GM18858 (cell line): ENCODE measurements around the gene MRC2.
"Not testable (repeated sequence)": the region's sequence is repeated elsewhere in the genome, so short reads cannot be mapped to it uniquely, and the experiment has no call there.

Experiments
- ATAC-seq: cut with Tn5 transposase; IDR thresholded peaks from one replicate; pipeline ENCODE4 v1.9.1; 2021; ENCODE audit not compliant: unreplicated experiment

Gene MRC2

GRCh38 chr17:62676231-62676943 lies 48.9 kb downstream of the MRC2 start:
- ATAC-seq = no peak

DNA sequence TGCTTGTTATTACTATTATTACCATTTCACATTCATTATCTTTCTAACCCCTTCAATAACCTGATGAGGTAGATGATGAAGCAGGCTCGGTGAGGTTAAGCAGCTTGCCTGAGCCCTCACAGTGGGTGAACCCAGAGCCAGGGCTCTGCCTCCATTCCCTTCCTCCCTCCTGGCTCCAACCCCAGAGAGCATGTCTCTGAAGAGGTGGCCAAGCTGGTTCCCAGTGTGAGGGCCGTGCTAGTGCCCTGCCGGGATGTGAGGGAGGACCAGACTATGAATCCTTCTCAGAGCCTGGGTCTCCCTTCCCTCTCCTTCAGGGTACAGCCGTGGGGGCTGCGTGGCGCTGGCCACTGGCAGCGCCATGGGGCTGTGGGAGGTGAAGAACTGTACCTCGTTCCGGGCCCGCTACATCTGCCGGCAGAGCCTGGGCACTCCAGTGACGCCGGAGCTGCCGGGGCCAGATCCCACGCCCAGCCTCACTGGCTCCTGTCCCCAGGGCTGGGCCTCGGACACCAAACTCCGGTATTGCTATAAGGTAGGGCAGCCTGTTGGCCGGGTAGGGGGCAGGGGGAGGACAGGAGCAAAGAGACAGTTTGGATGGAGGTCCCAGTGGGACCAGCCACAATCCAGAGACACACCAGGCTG lies 49.6 kb downstream of the MRC2 start:
- ATAC-seq = no peak

GRCh38 chr17:62678214-62678919 lies 50.9 kb downstream of the MRC2 start:
- no peak for ATAC-seq

DNA sequence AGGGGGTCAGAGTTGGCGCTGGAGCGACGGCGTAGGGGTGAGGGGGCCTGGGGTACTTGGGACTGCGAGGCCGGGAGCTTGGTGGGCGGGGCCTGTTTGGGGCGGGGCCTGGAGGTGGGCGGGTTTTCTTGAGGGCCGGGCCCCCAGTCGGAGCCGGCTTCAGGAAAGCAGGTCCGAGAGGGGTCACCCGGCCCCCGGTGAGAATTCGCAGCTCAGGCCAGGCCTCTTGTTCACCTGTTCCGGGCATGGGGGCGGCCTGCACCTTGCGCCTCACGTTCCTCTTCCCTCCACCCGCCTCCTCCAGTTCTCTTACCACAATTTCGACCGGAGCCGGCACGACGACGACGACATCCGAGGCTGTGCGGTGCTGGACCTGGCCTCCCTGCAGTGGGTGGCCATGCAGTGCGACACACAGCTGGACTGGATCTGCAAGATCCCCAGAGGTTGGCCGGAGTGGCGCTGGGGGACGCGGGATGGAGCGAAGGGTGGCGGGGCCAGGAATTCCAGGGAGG lies 52.5 kb downstream of the MRC2 start:
- no peak for ATAC-seq

GRCh38 chr17:62680541-62681052 lies 53.1 kb downstream of the MRC2 start:
- ATAC-seq = no peak

- no peak for ATAC-seq
These were observed 53.8 kb downstream of the MRC2 start for GRCh38 chr17:62681061-62681938.

DNA sequence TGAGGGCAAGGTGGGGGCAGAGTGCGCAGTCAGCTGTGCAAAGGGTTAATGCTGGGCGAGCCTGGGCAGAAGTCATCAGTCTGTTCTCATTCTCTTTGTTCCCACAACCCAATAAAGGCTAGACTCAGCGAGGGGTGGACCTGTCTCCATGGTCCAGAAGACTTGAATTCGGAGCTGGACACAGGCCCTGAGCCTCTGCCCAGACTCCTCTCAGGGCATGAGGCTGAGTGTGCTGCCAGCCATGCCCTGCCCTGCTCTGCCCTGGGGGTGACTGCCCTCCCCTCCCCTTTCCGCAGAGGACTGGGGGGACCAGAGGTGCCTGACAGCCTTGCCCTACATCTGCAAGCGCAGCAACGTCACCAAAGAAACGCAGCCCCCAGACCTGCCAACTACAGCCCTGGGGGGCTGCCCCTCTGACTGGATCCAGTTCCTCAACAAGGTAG lies 54.5 kb downstream of the MRC2 start:
- ATAC-seq = no peak

- ATAC-seq = no peak
These were observed 56.7 kb downstream of the MRC2 start for GRCh38 chr17:62684179-62684578.

DNA sequence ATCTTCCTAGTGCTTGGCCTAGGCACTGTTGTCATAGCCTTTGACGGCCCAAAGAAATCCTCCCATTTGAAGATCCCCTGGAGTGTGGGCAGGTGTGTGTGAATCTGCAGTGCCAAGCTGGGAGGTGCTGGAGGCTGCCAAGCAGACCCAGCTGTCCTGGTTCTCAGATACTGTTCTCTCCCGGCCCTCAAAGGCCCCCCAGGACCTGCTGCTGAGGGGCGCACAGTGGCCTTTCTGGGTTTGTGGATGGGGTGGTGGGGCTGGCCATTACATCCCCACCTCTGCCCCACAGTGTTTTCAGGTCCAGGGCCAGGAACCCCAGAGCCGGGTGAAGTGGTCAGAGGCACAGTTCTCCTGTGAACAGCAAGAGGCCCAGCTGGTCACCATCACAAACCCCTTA lies 60.5 kb downstream of the MRC2 start:
- ATAC-seq = no peak

- no peak for ATAC-seq
These were observed 61.1 kb downstream of the MRC2 start for GRCh38 chr17:62688398-62689160.

DNA sequence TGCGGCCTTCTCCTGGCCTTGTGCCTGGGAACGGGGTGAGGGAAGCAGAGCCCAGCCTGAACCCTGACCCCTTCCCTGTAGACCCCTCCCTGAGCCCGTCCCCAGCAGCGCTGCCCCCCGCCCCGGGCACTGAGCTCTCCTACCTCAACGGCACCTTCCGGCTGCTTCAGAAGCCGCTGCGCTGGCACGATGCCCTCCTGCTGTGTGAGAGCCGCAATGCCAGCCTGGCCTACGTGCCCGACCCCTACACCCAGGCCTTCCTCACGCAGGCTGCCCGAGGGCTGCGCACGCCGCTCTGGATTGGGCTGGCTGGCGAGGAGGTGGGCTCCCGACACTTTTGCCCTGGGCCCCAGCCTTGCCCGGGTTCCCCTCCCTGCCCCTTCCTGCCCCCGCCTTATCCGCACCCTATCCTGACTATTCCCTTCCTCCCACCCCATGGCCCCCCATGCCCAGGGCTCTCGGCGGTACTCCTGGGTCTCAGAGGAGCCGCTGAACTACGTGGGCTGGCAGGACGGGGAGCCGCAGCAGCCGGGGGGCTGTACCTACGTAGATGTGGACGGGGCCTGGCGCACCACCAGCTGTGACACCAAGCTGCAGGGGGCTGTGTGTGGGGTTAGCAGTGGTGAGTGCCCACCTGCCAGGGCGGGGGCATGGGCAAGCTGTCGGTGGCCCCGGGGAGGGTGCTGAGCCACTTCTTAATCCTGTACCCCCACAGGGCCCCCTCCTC lies 62.1 kb downstream of the MRC2 start:
- no peak for ATAC-seq

GRCh38 chr17:62690168-62690897 lies 62.9 kb downstream of the MRC2 start:
- no peak for ATAC-seq

DNA sequence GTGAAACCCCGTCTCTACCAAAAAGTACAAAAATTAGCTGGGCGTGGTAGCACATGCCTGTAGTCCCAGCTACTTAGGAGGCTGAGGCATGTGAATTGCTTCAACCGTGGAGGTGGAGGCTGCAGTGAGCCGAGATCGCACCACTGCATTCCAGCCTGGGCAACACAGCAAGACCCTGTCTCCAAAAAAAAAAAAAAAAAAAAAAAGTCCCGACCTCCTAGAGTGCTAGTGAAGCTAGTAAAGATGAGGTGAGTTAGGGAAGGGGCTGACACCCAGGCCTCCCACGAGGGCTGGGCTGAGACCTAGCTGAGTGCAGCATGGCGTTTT lies 64.1 kb downstream of the MRC2 start:
- ATAC-seq = not testable (repeated sequence)

DNA sequence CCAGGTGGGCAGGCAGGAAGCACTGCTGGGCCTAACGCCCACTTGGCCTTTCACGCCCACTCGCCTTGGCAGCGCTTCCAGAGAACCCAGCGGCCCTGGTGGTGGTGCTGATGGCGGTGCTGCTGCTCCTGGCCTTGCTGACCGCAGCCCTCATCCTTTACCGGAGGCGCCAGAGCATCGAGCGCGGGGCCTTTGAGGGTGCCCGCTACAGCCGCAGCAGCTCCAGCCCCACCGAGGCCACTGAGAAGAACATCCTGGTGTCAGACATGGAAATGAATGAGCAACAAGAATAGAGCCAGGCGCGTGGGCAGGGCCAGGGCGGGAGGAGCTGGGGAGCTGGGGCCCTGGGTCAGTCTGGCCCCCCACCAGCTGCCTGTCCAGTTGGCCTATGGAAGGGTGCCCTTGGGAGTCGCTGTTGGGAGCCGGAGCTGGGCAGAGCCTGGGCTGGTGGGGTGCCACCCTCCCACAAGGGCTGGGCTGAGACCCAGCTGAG lies 64.7 kb downstream of the MRC2 start:
- no peak for ATAC-seq

DNA sequence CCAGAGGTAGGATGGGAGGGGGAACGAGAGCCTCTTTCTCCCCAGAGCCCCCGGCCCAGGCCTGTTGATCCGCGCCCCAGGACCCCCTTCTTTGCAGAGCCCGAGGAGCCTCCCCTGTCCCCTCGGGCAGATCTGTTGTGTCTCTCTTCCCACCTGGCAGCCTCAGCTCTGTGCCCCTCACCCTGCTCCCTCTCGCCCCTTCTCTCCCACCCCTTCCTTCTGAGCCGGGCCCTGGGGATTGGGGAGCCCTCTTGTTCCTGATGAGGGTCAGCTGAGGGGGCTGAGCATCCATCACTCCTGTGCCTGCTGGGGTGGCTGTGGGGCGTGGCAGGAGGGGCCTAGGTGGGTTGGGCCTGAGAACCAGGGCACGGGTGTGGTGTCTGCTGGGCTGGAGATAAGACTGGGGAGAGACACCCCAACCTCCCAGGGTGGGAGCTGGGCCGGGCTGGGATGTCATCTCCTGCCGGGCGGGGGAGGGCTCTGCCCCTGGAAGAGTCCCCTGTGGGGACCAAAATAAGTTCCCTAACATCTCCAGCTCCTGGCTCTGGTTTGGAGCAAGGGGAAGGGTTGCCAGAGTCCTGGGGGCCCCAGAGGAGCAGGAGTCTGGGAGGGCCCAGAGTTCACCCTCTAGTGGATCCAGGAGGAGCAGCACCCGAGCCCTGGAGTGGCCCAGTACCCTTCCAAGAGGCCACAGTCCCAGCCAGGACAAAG lies 65.4 kb downstream of the MRC2 start:
- ATAC-seq = no peak

GRCh38 chr17:62693616-62694409 lies 66.3 kb downstream of the MRC2 start:
- ATAC-seq = no peak

DNA sequence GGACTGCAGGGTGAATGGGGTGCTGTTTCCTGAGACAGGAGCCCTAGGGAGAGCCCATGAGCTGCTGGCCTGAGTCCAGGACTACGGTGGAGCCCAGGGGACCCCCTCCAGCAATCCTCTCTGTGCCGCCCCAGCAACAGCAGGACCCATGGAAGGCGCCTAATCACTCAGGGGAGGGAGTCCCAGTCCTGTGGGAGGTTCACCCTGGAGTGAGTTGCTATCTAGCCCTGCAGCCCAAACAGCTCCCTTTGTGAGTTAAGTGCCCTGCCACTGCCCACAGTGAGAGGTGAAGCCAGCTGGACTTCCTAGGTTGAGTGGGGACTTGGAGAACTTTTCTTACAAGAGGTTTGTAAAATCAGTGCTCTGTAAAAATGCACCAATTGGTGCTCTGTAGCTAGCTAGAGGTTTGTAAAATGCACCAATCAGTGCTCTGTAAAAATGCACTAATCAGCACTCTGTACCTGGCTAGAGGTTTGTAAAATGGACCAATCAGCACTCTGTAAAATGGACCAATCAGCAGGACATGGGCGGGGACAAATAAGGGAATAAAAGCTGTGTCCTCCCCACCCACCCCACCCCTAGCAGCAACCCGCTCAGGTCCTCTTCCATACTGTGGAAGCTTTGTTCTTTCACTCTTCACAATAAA lies 67.7 kb downstream of the MRC2 start:
- ATAC-seq = not testable (repeated sequence)
